RWPE2 (cell line): Measurements from ENCODE around the gene TCF7.

ENCODE experiments used
- ATAC-seq: fragments of 200-7000 bp; cut with Tn5 transposase; 3 replicates; pipeline ENCODE4 v1.9.1; 2021; ENCODE audit warnings: low read depth
- DNase-seq: peaks from one replicate; pipeline ENCODE4 v3.0.0-alpha.2; 2020; ENCODE audit warnings: low spot score
- H3K27ac ChIP-seq: fragments of 450-650 bp; 2 replicates; pipeline ENCODE4 v1.5.1; 2017; ENCODE audit warnings: mild to moderate bottlenecking; ENCODE audit not compliant: poor library complexity, severe bottlenecking
- H3K27me3 ChIP-seq: fragments of 250-450 bp; sonication (Bioruptor Pico); 2 replicates; pipeline ENCODE4 v1.5.1; 2021; ENCODE audit warnings: mild to moderate bottlenecking, moderate library complexity; ENCODE audit not compliant: insufficient read depth, poor library complexity, severe bottlenecking
- H3K36me3 ChIP-seq: fragments of 250-450 bp; sonication (Bioruptor Pico); 2 replicates; pipeline ENCODE4 v1.5.1; 2020; ENCODE audit warnings: low read depth, mild to moderate bottlenecking, moderate library complexity
- H3K4me1 ChIP-seq: fragments of 250-450 bp; sonication (Bioruptor Pico); 2 replicates; pipeline ENCODE4 v1.5.1; 2021; ENCODE audit warnings: mild to moderate bottlenecking, moderate library complexity; ENCODE audit not compliant: insufficient read depth, poor library complexity, severe bottlenecking
- H3K4me3 ChIP-seq: fragments of 250-450 bp; sonication (Bioruptor Pico); 2 replicates; pipeline ENCODE4 v1.5.1; 2021; ENCODE audit warnings: mild to moderate bottlenecking, moderate library complexity; ENCODE audit not compliant: severe bottlenecking
- H3K9me3 ChIP-seq: fragments of 250-450 bp; sonication (Bioruptor Pico); 2 replicates; pipeline ENCODE4 v1.5.1; 2021; ENCODE audit warnings: mild to moderate bottlenecking, moderate library complexity; ENCODE audit not compliant: severe bottlenecking
- TF ChIP-seq, protein P1 (sequence below): fragments of 450-650 bp; IDR thresholded peaks from one replicate; pipeline ENCODE4 v1.5.1; 2017; ENCODE audit warnings: mild to moderate bottlenecking, moderate library complexity; ENCODE audit not compliant: poor library complexity, severe bottlenecking

Gene TCF7

DNA sequence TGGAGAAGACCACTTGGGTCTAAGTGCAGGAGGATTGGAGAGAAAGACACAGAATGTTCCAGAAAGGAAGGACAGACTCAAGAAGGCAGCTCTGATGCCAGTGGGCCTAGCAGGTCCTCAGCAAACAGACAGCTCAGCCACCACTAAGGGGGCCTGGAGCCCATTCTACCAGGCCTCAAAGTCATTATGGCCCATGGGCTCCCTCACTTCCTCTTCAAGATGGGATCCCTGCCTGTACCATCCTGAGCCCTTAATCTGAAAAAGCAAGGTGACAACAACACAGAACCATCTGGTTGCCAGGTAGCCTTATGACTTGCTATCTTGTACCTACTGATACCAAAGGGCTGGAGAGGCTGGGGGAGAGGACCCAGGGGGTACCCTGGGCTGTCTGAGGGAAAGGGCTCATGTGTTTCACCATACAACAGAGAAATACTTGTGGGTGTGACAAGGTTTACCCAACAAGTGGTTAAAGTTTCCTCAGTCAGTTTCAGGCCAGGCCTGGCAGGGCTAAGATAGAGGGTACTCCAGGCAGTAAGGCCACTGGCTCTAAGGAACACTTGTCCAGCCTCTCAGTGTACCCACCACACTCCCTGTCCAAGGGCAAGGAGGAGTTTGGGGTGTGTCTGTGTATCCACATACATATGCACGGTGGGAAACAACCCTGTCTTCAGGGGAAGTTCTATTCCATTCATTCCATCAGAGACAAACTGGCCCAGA lies 30.7 kb downstream of the TCF7 start:
- ATAC-seq (no peak), DNase-seq (no peak)
- Histone ChIP-seq H3K27ac (no peak overlapping the region), H3K9me3 (no peaks in the 10 kb centered on the region), H3K36me3 (peaks cover 55% of the 10 kb centered on the region), H3K4me1 (peaks cover 8% of the 10 kb centered on the region), H3K4me3 (no peak overlapping the region), H3K27me3 (no peaks in the 10 kb centered on the region)
- TF ChIP-seq, protein P1, sequence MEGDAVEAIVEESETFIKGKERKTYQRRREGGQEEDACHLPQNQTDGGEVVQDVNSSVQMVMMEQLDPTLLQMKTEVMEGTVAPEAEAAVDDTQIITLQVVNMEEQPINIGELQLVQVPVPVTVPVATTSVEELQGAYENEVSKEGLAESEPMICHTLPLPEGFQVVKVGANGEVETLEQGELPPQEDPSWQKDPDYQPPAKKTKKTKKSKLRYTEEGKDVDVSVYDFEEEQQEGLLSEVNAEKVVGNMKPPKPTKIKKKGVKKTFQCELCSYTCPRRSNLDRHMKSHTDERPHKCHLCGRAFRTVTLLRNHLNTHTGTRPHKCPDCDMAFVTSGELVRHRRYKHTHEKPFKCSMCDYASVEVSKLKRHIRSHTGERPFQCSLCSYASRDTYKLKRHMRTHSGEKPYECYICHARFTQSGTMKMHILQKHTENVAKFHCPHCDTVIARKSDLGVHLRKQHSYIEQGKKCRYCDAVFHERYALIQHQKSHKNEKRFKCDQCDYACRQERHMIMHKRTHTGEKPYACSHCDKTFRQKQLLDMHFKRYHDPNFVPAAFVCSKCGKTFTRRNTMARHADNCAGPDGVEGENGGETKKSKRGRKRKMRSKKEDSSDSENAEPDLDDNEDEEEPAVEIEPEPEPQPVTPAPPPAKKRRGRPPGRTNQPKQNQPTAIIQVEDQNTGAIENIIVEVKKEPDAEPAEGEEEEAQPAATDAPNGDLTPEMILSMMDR = no peak

GRCh38 chr5:134145779-134146581 lies 31.5 kb downstream of the TCF7 start:
- ATAC-seq = peak; percentile 77
- H3K27ac ChIP-seq = no peak overlapping the region

GRCh38 chr5:134146651-134147518 lies 32.4 kb downstream of the TCF7 start:
- no peak overlapping the region for H3K4me3 ChIP-seq
- H3K9me3 ChIP-seq = no peaks in the 10 kb centered on the region
- TF ChIP-seq, protein P1 = no peak
- DNase-seq (no peak), ATAC-seq (no peak)
- H3K27ac ChIP-seq = no peak overlapping the region
- H3K27me3 ChIP-seq = no peaks in the 10 kb centered on the region
- H3K36me3 ChIP-seq = peaks cover 70% of the 10 kb centered on the region
- peaks cover 4% of the 10 kb centered on the region for H3K4me1 ChIP-seq

More at GRCh38 chr5:134145779-134146581, 31.5 kb downstream of the TCF7 start:
- no peak overlapping the region for H3K4me3 ChIP-seq
- TF ChIP-seq, protein P1 = peak; percentile 90
- DNase-seq = no peak
- H3K9me3 ChIP-seq = no peaks in the 10 kb centered on the region
- peaks cover 61% of the 10 kb centered on the region for H3K36me3 ChIP-seq
- peaks cover 5% of the 10 kb centered on the region for H3K4me1 ChIP-seq
- no peaks in the 10 kb centered on the region for H3K27me3 ChIP-seq

GRCh38 chr5:134148316-134148715 lies 33.8 kb downstream of the TCF7 start:
- ATAC-seq (no peak), DNase-seq (no peak)

More at GRCh38 chr5:134148316-134148715, 33.8 kb downstream of the TCF7 start:
- Histone ChIP-seq H3K9me3 (no peaks in the 10 kb centered on the region), H3K36me3 (peaks cover 80% of the 10 kb centered on the region), H3K4me1 (peaks cover 4% of the 10 kb centered on the region), H3K27me3 (no peaks in the 10 kb centered on the region), H3K4me3 (no peak overlapping the region), H3K27ac (no peak overlapping the region)
- TF ChIP-seq, protein P1 = no peak
